Activated CD8-positive, alpha-beta T cell treated with anti-CD3 and anti-CD28 coated beads for 36 hours (primary cell): ENCODE data around the gene AEBP2. TPM values are rescaled to one million over a fixed set of nuclear protein-coding genes. Genes with fewer than 3 reads are reported as not detected.

Experiments used
- ATAC-seq: fragments of 200-7000 bp; cut with Tn5 transposase; one replicate; pipeline ENCODE4 v1.10.0; 2021; ENCODE audit warnings: mild to moderate bottlenecking, moderate library complexity
- CTCF ChIA-PET: fragments of 350-600 bp; sonication (Branson Sonifier 250); formaldehyde crosslinking; loops from one replicate; lab custom pipeline; 2021; ENCODE audit warnings: antibody characterized with exemption; lab: Charles Lee
- POLR2A ChIA-PET: fragments of 350-600 bp; sonication (Branson Sonifier 250); formaldehyde crosslinking; loops from one replicate; lab custom pipeline; 2021; ENCODE audit warnings: antibody characterized with exemption; lab: Charles Lee
- DNase-seq: peaks from one replicate; pipeline ENCODE4 v3.0.0-alpha.2; 2020
- H3K27ac Mint-ChIP-seq: one replicate; pipeline ENCODE4 v1.8.0; 2021; ENCODE audit warnings: mild to moderate bottlenecking, mixed read lengths
- H3K27me3 Mint-ChIP-seq: one replicate; pipeline ENCODE4 v1.8.0; 2021; ENCODE audit warnings: mixed read lengths
- H3K36me3 Mint-ChIP-seq: one replicate; pipeline ENCODE4 v1.8.0; 2021; ENCODE audit warnings: low read depth, mixed read lengths
- H3K4me1 Mint-ChIP-seq: one replicate; pipeline ENCODE4 v1.8.0; 2021; ENCODE audit warnings: low read depth, mixed read lengths
- H3K4me3 Mint-ChIP-seq: one replicate; pipeline ENCODE4 v1.8.0; 2021; ENCODE audit warnings: mild to moderate bottlenecking, moderate library complexity, mixed read lengths
- H3K9me3 Mint-ChIP-seq: one replicate; pipeline ENCODE4 v1.8.0; 2021; ENCODE audit warnings: mixed read lengths
- CTCF ChIP-seq: fragments of 200-600 bp; IDR thresholded peaks from one replicate; pipeline ENCODE4 v1.8.0; 2022; ENCODE audit warnings: antibody characterized with exemption, mild to moderate bottlenecking
- intact Hi-C: fragments of 100-400 bp; cut with micrococcal nuclease; formaldehyde crosslinking; loops from one replicate; pipeline ENCODE4 v1.10.0; 2022
- total RNA-seq, 2 experiments: library from RNA; stranded (reverse); gene quantifications; one replicate each; pipeline ENCODE4 v1.2.3, GENCODE V29; 2021

AEBP2 gene
- total RNA-seq, 2 experiments from 2014 or later = 59.6 to 63.3 TPM

GRCh38 chr12:19456176-19456575 lies 16.9 kb downstream of the AEBP2 start:
- intact Hi-C loops = no loop called here
- H3K27ac Mint-ChIP-seq = no peak overlapping the region

GRCh38 chr12:19457561-19457960 lies 18.3 kb downstream of the AEBP2 start:
- Mint-ChIP-seq H3K27me3 (no peaks in the 10 kb centered on the region), H3K36me3 (peaks cover 54% of the 10 kb centered on the region), H3K9me3 (no peaks in the 10 kb centered on the region), H3K4me3 (no peak overlapping the region), H3K27ac (peak overlapping the region; percentile 65), H3K4me1 (peaks cover 76% of the 10 kb centered on the region)
- intact Hi-C loops = no loop called here
- no peak for TF ChIP-seq CTCF
- ChIA-PET CTCF (no interaction called here), POLR2A (interaction anchor here (1.7 kb wide), 1 partner anchor 26 kb away, joined by 4 read pairs; no protein-coding TSS in a partner anchor)
- DNase-seq = no peak
- ATAC-seq = no peak

More at GRCh38 chr12:19456176-19456575, 16.9 kb downstream of the AEBP2 start:
- H3K36me3 Mint-ChIP-seq = peaks cover 55% of the 10 kb centered on the region
- ATAC-seq (no peak), DNase-seq (no peak)
- POLR2A ChIA-PET = interaction anchor here (1.0 to 1.7 kb wide), 2 partner anchors 10 to 24 kb away, joined by 4 read pairs; no protein-coding TSS in a partner anchor
- no peaks in the 10 kb centered on the region for H3K9me3 Mint-ChIP-seq
- TF ChIP-seq CTCF = no peak
- CTCF ChIA-PET = no interaction called here
- H3K4me1 Mint-ChIP-seq = peaks cover 75% of the 10 kb centered on the region
- H3K27me3 Mint-ChIP-seq = no peaks in the 10 kb centered on the region
- H3K4me3 Mint-ChIP-seq = no peak overlapping the region

- DNase-seq = no peak
- Mint-ChIP-seq H3K4me3 (no peak overlapping the region), H3K9me3 (no peaks in the 10 kb centered on the region), H3K36me3 (peaks cover 60% of the 10 kb centered on the region), H3K27me3 (no peaks in the 10 kb centered on the region), H3K4me1 (peaks cover 77% of the 10 kb centered on the region), H3K27ac (peak overlapping the region; percentile 43)
- ATAC-seq = no peak
- ChIA-PET CTCF (interaction anchor here (1.4 kb wide), 1 partner anchor 34 kb away, joined by 3 read pairs; no protein-coding TSS in a partner anchor), POLR2A (no interaction called here)
- intact Hi-C loops = no loop called here
- TF ChIP-seq CTCF = no peak
Observed at GRCh38 chr12:19458733-19459132, 19.4 kb downstream of the AEBP2 start.

- peak; percentile 58 for DNase-seq
- no peak for TF ChIP-seq CTCF
- intact Hi-C loops = no loop called here
- Mint-ChIP-seq H3K9me3 (no peaks in the 10 kb centered on the region), H3K27ac (peak overlapping the region; percentile 74), H3K36me3 (peaks cover 55% of the 10 kb centered on the region), H3K27me3 (no peaks in the 10 kb centered on the region), H3K4me1 (peaks cover 57% of the 10 kb centered on the region), H3K4me3 (no peak overlapping the region)
- ChIA-PET POLR2A (no interaction called here), CTCF (no interaction called here)
- peak; percentile 79 for ATAC-seq
Observed at GRCh38 chr12:19461999-19462398, 22.7 kb downstream of the AEBP2 start.

GRCh38 chr12:19462406-19462805 lies 23.1 kb downstream of the AEBP2 start:
- Mint-ChIP-seq H3K27me3 (no peaks in the 10 kb centered on the region), H3K27ac (peak overlapping the region; percentile 74), H3K4me1 (peaks cover 53% of the 10 kb centered on the region), H3K9me3 (no peaks in the 10 kb centered on the region), H3K36me3 (peaks cover 55% of the 10 kb centered on the region), H3K4me3 (no peak overlapping the region)
- DNase-seq (no peak), ATAC-seq (no peak)
- POLR2A ChIA-PET = no interaction called here
- TF ChIP-seq CTCF = no peak
- intact Hi-C loops = no loop called here
- CTCF ChIA-PET = no interaction called here
